Epidermal melanocyte (primary cell): ENCODE data around the gene COL1A1.

Experiments
- DNase-seq: peaks from one replicate; pipeline ENCODE4 v3.0.0; 2011; ENCODE audit warnings: low spot score; ENCODE audit not compliant: insufficient read length

The COL1A1 gene

GRCh38 chr17:50173335-50173941 lies 28.0 kb downstream of the COL1A1 start:
- peak; percentile 43 for DNase-seq

GRCh38 chr17:50172936-50173334 lies 28.5 kb downstream of the COL1A1 start:
- DNase-seq: no peak

GRCh38 chr17:50172130-50172529 lies 29.3 kb downstream of the COL1A1 start:
- DNase-seq: no peak

- DNase-seq: no peak
Observed at GRCh38 chr17:50171371-50172071, 29.9 kb downstream of the COL1A1 start.

GRCh38 chr17:50170662-50171370 lies 30.6 kb downstream of the COL1A1 start:
- no peak for DNase-seq

GRCh38 chr17:50169881-50170459 lies 31.5 kb downstream of the COL1A1 start:
- no peak for DNase-seq

GRCh38 chr17:50169121-50169764 lies 32.2 kb downstream of the COL1A1 start:
- DNase-seq: no peak

GRCh38 chr17:50168319-50168718 lies 33.1 kb downstream of the COL1A1 start:
- DNase-seq: no peak

GRCh38 chr17:50167371-50167770 lies 34.1 kb downstream of the COL1A1 start:
- no peak for DNase-seq

- DNase-seq: no peak
Observed at GRCh38 chr17:50166518-50167181, 34.8 kb downstream of the COL1A1 start.

- DNase-seq: no peak
Observed at GRCh38 chr17:50165867-50166517, 35.4 kb downstream of the COL1A1 start, which contains the start of gene SGCA. Gene SGCA (plus strand): TSS chr17:50166005. CDS start chr17:50166041, 36 bp downstream.

- no peak for DNase-seq
Observed at GRCh38 chr17:50165466-50165865, 36.0 kb downstream of the COL1A1 start.

- DNase-seq: no peak
Observed at GRCh38 chr17:50165066-50165465, 36.4 kb downstream of the COL1A1 start.

- no peak for DNase-seq
Observed at GRCh38 chr17:50164697-50164988, 36.8 kb downstream of the COL1A1 start.

- no peak for DNase-seq
Observed at GRCh38 chr17:50163843-50164696, 37.4 kb downstream of the COL1A1 start.

GRCh38 chr17:50162466-50163254 lies 38.8 kb downstream of the COL1A1 start:
- no peak for DNase-seq

GRCh38 chr17:50161911-50162288 lies 39.5 kb downstream of the COL1A1 start:
- DNase-seq: no peak

- peak; percentile 99 for DNase-seq
Observed at GRCh38 chr17:50161023-50161910, 40.2 kb downstream of the COL1A1 start.
